ENCODE measurements around the gene HOXA6.
A peak's percentile ranks its signal among the peaks of the same experiment; 100 is the strongest.

Gene HOXA6

DNA sequence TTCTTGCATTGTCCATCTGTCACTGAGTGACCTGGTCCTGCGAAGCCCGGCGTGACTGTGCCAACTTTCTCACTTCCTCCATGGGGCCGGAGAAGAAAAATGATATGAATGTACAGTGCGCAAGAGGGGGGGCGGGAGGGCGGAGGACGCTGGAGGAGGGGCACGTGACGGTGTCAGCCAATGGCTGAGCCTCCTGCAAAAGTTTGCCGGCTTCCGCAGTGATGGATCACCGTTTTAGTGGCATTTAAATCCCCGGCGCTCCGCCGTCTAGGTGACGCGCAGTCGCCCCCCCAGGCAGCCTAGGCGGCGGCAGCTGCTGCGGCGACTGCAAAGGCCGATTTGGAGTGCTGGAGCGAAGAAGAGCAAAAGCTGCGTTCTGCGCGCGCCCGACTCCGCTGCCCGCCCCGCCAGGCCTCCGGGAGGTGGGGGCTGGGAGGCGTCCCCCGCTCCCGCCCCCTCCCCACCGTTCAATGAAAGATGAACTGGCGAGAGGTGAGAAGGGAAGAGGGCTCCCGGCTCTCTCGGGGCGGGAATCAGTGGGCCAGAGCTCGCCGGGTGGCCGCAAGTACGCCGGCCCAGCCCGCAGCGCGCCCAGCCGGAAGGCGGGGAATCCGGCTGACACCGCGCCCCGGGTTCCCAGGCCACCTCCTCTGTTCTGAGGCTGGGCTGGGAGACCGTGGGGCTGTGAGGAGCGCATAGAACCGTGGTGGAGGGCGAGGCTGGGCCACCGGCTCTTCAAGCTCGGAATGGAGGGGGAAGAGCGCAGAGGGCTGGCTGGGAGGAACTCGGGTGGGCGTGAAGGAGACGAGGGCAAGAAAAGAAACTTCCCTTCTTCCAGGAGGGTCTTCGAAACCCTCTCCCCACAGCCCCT lies 51.4 kb downstream of the HOXA6 start, which contains the start of gene HOXA1:
TSS of gene HOXA1 (minus strand) at position 104 of the 871 bp plus-strand sequence. CDS start at position 16, 88 bp downstream.
- Histone ChIP-seq H3K9me3 (ENCODE audit: control insufficient read depth, insufficient read depth, low read length) (no peaks in the 10 kb centered on the region), H3K27me3 (ENCODE audit: control insufficient read depth, insufficient read depth, low read length) (peaks cover 82% of the 10 kb centered on the region), H3K4me1 (ENCODE audit: control insufficient read depth, insufficient read depth, low read length) (0 out of 2 replicates have a peak, but pooled peaks cover 2% of the 10 kb centered on the region), H3K27ac (ENCODE audit: low read length) (no peak within 1 kb of the TSS), H3K36me3 (ENCODE audit: control insufficient read depth, insufficient read depth, low read length) (no peaks in the 10 kb centered on the region), H3K4me3 (ENCODE audit: low read length) (peak within 1 kb of the TSS; percentile 39; the same call in 1 of the 2 replicates)
- no CpG with 5 or more reads among the region's 68 CpGs for WGBS (ENCODE audit: insufficient coverage, insufficient read length)
- DNase-seq (ENCODE audit: low read depth, low spot score) = no peak
